ENCODE results near the gene CLCA4. TPM values are rescaled to one million over a fixed set of nuclear protein-coding genes. Genes with fewer than 3 reads are reported as not detected.

The CLCA4 gene
- total RNA-seq, 1 donor from 2014 or later: 0.07 TPM

DNA sequence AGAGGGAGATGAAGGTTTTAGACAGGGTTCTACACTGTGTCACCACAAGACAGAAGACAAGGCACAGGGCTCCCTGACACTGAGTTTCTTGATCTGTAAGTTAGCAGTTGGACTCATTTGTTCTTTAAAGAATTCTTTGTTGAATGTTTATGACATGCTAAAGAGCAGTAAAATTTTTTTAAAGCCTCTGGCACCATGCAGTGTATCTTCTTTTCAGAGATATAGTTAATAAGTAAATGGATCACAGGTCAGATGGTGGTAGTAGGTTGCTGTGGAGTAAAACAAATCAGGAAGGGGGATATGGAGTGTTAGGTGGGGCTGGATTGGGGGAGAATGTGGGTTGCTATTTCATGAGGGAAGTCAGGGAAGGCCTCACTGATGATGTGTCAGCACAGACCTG is 2.0 kb downstream of the CLCA4 start:
- TF ChIP-seq, protein P1, sequence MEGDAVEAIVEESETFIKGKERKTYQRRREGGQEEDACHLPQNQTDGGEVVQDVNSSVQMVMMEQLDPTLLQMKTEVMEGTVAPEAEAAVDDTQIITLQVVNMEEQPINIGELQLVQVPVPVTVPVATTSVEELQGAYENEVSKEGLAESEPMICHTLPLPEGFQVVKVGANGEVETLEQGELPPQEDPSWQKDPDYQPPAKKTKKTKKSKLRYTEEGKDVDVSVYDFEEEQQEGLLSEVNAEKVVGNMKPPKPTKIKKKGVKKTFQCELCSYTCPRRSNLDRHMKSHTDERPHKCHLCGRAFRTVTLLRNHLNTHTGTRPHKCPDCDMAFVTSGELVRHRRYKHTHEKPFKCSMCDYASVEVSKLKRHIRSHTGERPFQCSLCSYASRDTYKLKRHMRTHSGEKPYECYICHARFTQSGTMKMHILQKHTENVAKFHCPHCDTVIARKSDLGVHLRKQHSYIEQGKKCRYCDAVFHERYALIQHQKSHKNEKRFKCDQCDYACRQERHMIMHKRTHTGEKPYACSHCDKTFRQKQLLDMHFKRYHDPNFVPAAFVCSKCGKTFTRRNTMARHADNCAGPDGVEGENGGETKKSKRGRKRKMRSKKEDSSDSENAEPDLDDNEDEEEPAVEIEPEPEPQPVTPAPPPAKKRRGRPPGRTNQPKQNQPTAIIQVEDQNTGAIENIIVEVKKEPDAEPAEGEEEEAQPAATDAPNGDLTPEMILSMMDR (IDR thresholded peaks at IDR 0.05; ENCODE audit: unreplicated experiment): no peak
- DNase-seq (ENCODE audit: low spot score in 2 of 2, unreplicated experiment in 2 of 2): no peak
- no peaks in the 10 kb centered on the region for H3K4me1 Mint-ChIP-seq
- H3K27me3 Mint-ChIP-seq (ENCODE audit: low read depth): no peaks in the 10 kb centered on the region
- H3K9me3 Mint-ChIP-seq: peaks cover 11% of the 10 kb centered on the region
- no peak overlapping the region for H3K4me3 Mint-ChIP-seq
- no peak overlapping the region for H3K27ac Mint-ChIP-seq
- no peaks in the 10 kb centered on the region for H3K36me3 Mint-ChIP-seq

DNA sequence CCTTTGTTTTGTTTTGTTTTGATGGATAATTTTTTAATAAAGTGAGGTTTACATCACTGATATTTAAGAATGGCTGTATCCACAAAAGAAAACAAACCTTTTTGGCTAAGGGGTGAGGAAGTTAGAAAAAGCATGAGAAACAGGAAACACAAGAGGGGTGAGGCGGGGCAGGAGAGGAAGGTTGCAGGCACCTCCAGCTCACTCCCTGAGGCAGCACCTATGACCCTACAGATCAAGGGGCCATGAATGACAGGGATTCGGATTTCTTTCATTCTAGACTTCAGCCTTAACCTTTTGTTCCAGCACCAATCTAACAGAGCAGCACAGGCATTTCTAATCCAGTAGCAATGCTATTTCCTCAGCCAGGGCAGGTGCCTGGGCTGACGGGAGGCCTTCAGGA is 4.4 kb downstream of the CLCA4 start:
- Mint-ChIP-seq H3K4me3 (no peak overlapping the region), H3K9me3 (no peaks in the 10 kb centered on the region), H3K27ac (no peak overlapping the region), H3K27me3 (ENCODE audit: low read depth) (no peaks in the 10 kb centered on the region), H3K36me3 (no peaks in the 10 kb centered on the region), H3K4me1 (no peaks in the 10 kb centered on the region)
- DNase-seq (ENCODE audit: low spot score in 2 of 2, unreplicated experiment in 2 of 2): no peak
- TF ChIP-seq, protein P1 (IDR thresholded peaks at IDR 0.05; ENCODE audit: unreplicated experiment): no peak

DNA sequence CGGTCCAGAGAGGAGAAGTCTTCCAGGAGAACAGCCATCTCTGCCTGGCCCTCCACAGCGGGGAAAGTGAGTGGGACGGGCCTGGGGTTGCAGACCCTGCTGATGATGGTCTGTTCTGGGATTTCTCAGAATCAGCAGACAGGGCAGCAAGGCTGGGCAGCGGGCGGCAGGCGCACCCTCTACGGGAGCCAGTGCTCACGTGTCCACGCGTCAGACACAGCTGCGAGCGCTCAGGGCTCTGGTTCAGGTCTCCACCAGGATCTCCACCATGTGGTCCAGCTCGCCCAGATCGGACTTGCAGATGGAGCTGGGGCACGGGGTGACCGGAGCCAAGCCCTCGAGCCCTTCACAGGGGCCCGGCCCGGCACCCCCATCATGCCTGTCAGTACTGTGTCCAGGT is 5.5 kb downstream of the CLCA4 start:
- no peak for DNase-seq (ENCODE audit: low spot score in 2 of 2, unreplicated experiment in 2 of 2)
- TF ChIP-seq, protein P1 (IDR thresholded peaks at IDR 0.05; ENCODE audit: unreplicated experiment): no peak
- Mint-ChIP-seq H3K4me1 (no peaks in the 10 kb centered on the region), H3K27ac (no peak overlapping the region), H3K36me3 (no peaks in the 10 kb centered on the region), H3K27me3 (ENCODE audit: low read depth) (peaks cover 2% of the 10 kb centered on the region), H3K4me3 (no peak overlapping the region), H3K9me3 (peaks cover 9% of the 10 kb centered on the region)

DNA sequence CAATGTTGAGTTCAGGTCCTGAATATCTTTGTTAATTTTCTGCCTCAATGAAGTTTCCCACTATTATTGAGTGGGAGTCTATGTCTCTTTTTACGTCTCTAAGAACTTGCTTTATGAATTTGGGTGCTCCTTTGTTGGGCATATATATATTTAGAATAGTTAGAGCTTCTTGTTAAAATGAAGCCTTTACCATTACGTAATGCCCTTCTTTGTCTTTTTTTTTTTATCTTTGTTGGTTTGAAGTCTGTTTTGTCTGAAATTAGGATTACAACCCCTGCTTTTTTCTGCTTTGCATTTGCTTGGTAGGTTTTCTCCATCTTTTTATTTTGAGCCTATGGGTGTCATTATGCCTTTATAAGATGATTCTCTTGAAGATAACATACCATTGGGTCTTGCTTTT is 10.9 kb downstream of the CLCA4 start:
- Mint-ChIP-seq H3K27me3 (ENCODE audit: low read depth) (peaks cover 4% of the 10 kb centered on the region), H3K9me3 (peaks cover 28% of the 10 kb centered on the region), H3K27ac (no peak overlapping the region), H3K4me3 (no peak overlapping the region), H3K4me1 (no peaks in the 10 kb centered on the region), H3K36me3 (no peaks in the 10 kb centered on the region)
- no peak for DNase-seq (ENCODE audit: low spot score in 2 of 2, unreplicated experiment in 2 of 2)
- TF ChIP-seq, protein P1 (IDR thresholded peaks at IDR 0.05; ENCODE audit: unreplicated experiment): no peak

DNA sequence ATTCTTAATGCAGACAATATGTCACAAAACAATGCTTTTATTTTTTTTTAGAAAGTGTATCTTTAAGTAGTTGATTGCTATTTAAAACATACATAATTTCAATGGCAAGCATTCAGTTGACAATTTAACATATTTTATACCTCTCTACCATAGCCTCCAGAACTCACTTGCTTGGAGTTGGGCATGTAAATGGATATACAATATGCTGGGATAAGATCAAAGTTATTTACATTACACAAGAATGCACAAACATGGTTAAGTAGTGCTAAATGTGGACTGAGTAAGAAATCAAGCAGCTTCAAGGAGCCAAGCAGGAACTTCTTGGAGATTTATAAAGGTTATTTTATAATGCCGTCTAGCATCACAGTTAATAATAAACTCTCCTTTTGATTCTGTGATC is 17.0 kb downstream of the CLCA4 start:
- peaks cover 6% of the 10 kb centered on the region for H3K9me3 Mint-ChIP-seq
- DNase-seq (ENCODE audit: low spot score in 2 of 2, unreplicated experiment in 2 of 2): no peak
- H3K27me3 Mint-ChIP-seq (ENCODE audit: low read depth): peaks cover 8% of the 10 kb centered on the region
- H3K27ac Mint-ChIP-seq: no peak overlapping the region
- TF ChIP-seq, protein P1 (IDR thresholded peaks at IDR 0.05; ENCODE audit: unreplicated experiment): no peak
- H3K36me3 Mint-ChIP-seq: no peaks in the 10 kb centered on the region
- no peaks in the 10 kb centered on the region for H3K4me1 Mint-ChIP-seq
- no peak overlapping the region for H3K4me3 Mint-ChIP-seq

DNA sequence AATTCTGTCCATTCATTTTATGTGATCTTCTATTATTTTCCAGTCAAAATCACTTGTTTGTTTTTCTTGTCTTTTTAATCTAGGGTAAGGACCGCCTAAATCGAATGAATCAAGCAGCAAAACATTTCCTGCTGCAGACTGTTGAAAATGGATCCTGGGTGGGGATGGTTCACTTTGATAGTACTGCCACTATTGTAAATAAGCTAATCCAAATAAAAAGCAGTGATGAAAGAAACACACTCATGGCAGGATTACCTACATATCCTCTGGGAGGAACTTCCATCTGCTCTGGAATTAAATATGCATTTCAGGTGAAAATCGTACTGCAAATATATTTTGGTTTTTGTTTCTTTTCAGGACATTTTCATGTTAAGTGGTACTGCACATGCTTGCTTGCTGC is 20.5 kb downstream of the CLCA4 start:
- DNase-seq (ENCODE audit: low spot score in 2 of 2, unreplicated experiment in 2 of 2): no peak
- Mint-ChIP-seq H3K36me3 (no peaks in the 10 kb centered on the region), H3K27ac (no peak overlapping the region), H3K4me1 (no peaks in the 10 kb centered on the region), H3K4me3 (no peak overlapping the region), H3K27me3 (ENCODE audit: low read depth) (peaks cover 6% of the 10 kb centered on the region), H3K9me3 (no peaks in the 10 kb centered on the region)
- TF ChIP-seq, protein P1 (IDR thresholded peaks at IDR 0.05; ENCODE audit: unreplicated experiment): no peak
